Activated CD4-positive, CD25-positive, alpha-beta regulatory T cell treated with anti-CD3 and anti-CD28 coated beads, Interleukin-2, amount 50 U/mL, for 72 hours (primary cell): Measurements from ENCODE around the gene OPN1SW.

ENCODE experiments used
- DNase-seq: peaks from one replicate; pipeline ENCODE4 v3.0.0; 2021

The OPN1SW gene

GRCh38 chr7:128775744-128776474, at the start of gene OPN1SW:
OPN1SW (minus strand) TSS chr7:128775794; CDS start chr7:128775781, 13 bp downstream.
- no peak for DNase-seq

GRCh38 chr7:128821724-128822123, 46.1 kb upstream of the OPN1SW start:
- no peak for DNase-seq

- no peak for DNase-seq
Measured at GRCh38 chr7:128818694-128819093, 43.1 kb upstream of the OPN1SW start.

GRCh38 chr7:128815289-128815942, 39.8 kb upstream of the OPN1SW start:
- DNase-seq: no peak

- DNase-seq: no peak
Measured at GRCh38 chr7:128814499-128814898, 38.9 kb upstream of the OPN1SW start.

GRCh38 chr7:128812514-128813168, 37.0 kb upstream of the OPN1SW start:
- DNase-seq: no peak

- no peak for DNase-seq
Measured at GRCh38 chr7:128811631-128812430, 36.2 kb upstream of the OPN1SW start.

- DNase-seq: no peak
Measured at GRCh38 chr7:128810997-128811396, 35.4 kb upstream of the OPN1SW start.

- DNase-seq: no peak
Measured at GRCh38 chr7:128810473-128810872, 34.9 kb upstream of the OPN1SW start.

GRCh38 chr7:128809363-128809762, 33.8 kb upstream of the OPN1SW start:
- no peak for DNase-seq

GRCh38 chr7:128807191-128807590, 31.6 kb upstream of the OPN1SW start:
- no peak for DNase-seq

GRCh38 chr7:128805225-128805624, 29.6 kb upstream of the OPN1SW start:
- no peak for DNase-seq

GRCh38 chr7:128804484-128804883, 28.9 kb upstream of the OPN1SW start:
- DNase-seq: no peak

GRCh38 chr7:128801667-128802418, 26.2 kb upstream of the OPN1SW start:
- no peak for DNase-seq

- DNase-seq: no peak
Measured at GRCh38 chr7:128801003-128801402, 25.4 kb upstream of the OPN1SW start.

- DNase-seq: no peak
Measured at GRCh38 chr7:128800567-128800966, 25.0 kb upstream of the OPN1SW start.

- no peak for DNase-seq
Measured at GRCh38 chr7:128799451-128799850, 23.9 kb upstream of the OPN1SW start.

- no peak for DNase-seq
Measured at GRCh38 chr7:128796327-128796726, 20.7 kb upstream of the OPN1SW start.

- DNase-seq: no peak
Measured at GRCh38 chr7:128795129-128795528, 19.5 kb upstream of the OPN1SW start.

- DNase-seq: no peak
Measured at GRCh38 chr7:128794436-128794835, 18.8 kb upstream of the OPN1SW start.

- no peak for DNase-seq
Measured at GRCh38 chr7:128794020-128794419, 18.4 kb upstream of the OPN1SW start.

GRCh38 chr7:128793181-128793547, 17.6 kb upstream of the OPN1SW start:
- DNase-seq: no peak
